Neural cell (in vitro differentiated cells): Measurements from ENCODE around the gene CDH6. TPM values are rescaled to one million over a fixed set of nuclear protein-coding genes. Genes with fewer than 3 reads are reported as not detected.

ENCODE experiments used
- H2AFZ ChIP-seq: fragments of 200-600, 300-800 bp; sonication (generic), shearing (Covaris generic); 2 replicates; pipeline ENCODE4 v1.6.0; 2014; ENCODE audit warnings: low read depth, mild to moderate bottlenecking, antibody characterized with exemption, low read length, moderate library complexity
- H3F3A ChIP-seq: fragments of 200-600 bp; shearing (Covaris generic); 2 replicates; pipeline ENCODE4 v1.6.1; 2016; ENCODE audit warnings: mild to moderate bottlenecking, moderate library complexity, mixed read lengths, antibody characterized with exemption, low read length; ENCODE audit not compliant: insufficient read depth, poor library complexity, severe bottlenecking
- H3K27ac ChIP-seq: fragments of 200-600, 300-800 bp; sonication (generic), shearing (Covaris generic); 2 replicates; pipeline ENCODE4 v1.5.1; 2014; ENCODE audit warnings: mild to moderate bottlenecking, low read length, moderate library complexity
- H3K27me3 ChIP-seq: fragments of 300-800, 200-600 bp; sonication (generic), shearing (Covaris generic); 2 replicates; pipeline ENCODE4 v1.6.0; 2014; ENCODE audit warnings: mild to moderate bottlenecking, low read depth, low read length, moderate library complexity; ENCODE audit not compliant: insufficient read depth
- H3K36me3 ChIP-seq: fragments of 300-800, 200-600 bp; sonication (generic), shearing (Covaris generic); 2 replicates; pipeline ENCODE4 v1.5.1; 2014; ENCODE audit warnings: mild to moderate bottlenecking, antibody characterized with exemption, low read length, moderate library complexity; ENCODE audit not compliant: insufficient read depth
- H3K4me2 ChIP-seq: fragments of 300-800, 200-600 bp; sonication (generic), shearing (Covaris generic); 2 replicates; pipeline ENCODE4 v1.6.0; 2014; ENCODE audit warnings: mild to moderate bottlenecking, low read length
- H3K4me3 ChIP-seq: fragments of 300-800, 200-600 bp; sonication (generic), shearing (Covaris generic); 2 replicates; pipeline ENCODE4 v1.5.1; 2014; ENCODE audit warnings: mild to moderate bottlenecking, low read length, moderate library complexity
- H3K79me2 ChIP-seq: fragments of 200-600 bp; shearing (Covaris generic); replicated peaks from 2 replicates; pipeline ENCODE4 v1.6.0; 2014; ENCODE audit warnings: mild to moderate bottlenecking, low read length, moderate library complexity; ENCODE audit not compliant: insufficient read depth
- H3K9ac ChIP-seq: fragments of 300-800, 200-600 bp; sonication (generic), shearing (Covaris generic); 2 replicates; pipeline ENCODE4 v1.6.1; 2016; ENCODE audit warnings: mild to moderate bottlenecking, low read length, mixed read lengths
- H3K9me2 ChIP-seq: fragments of 200-600 bp; shearing (Covaris generic); 2 replicates; pipeline ENCODE4 v1.6.1; 2016; ENCODE audit warnings: mild to moderate bottlenecking, low read length, mixed read lengths; ENCODE audit not compliant: insufficient read depth
- H3K9me3 ChIP-seq: fragments of 200-600, 300-800 bp; sonication (generic), shearing (Covaris generic); 2 replicates; pipeline ENCODE4 v1.6.1; 2016; ENCODE audit warnings: mild to moderate bottlenecking, mixed run types, low read length, moderate library complexity, mixed read lengths
- H4K20me1 ChIP-seq: fragments of 200-600 bp; shearing (Covaris generic); 2 replicates; pipeline ENCODE4 v1.6.1; 2016; ENCODE audit warnings: mild to moderate bottlenecking, mixed run types; ENCODE audit not compliant: insufficient read depth
- EP300 ChIP-seq: fragments of 450-650 bp; conservative IDR thresholded peaks from 2 replicates; pipeline ENCODE4 v1.6.1; 2014; ENCODE audit warnings: antibody characterized with exemption, mild to moderate bottlenecking, moderate library complexity; ENCODE audit not compliant: poor library complexity, severe bottlenecking
- EZH2 ChIP-seq: fragments of 200-600, 300-800 bp; shearing (Covaris generic), sonication (generic); IDR thresholded peaks from 2 replicates; pipeline ENCODE4 v1.6.1; 2014; ENCODE audit warnings: antibody characterized with exemption, low read length, borderline replicate concordance, mild to moderate bottlenecking; ENCODE audit not compliant: insufficient read depth, poor library complexity, severe bottlenecking
- MXI1 ChIP-seq: fragments of 450-650 bp; conservative IDR thresholded peaks from 2 replicates; pipeline ENCODE4 v1.6.1; 2014; ENCODE audit warnings: antibody characterized with exemption, mild to moderate bottlenecking; ENCODE audit not compliant: poor library complexity, severe bottlenecking
- POLR2AphosphoS5 ChIP-seq: IDR thresholded peaks from 2 replicates; pipeline ENCODE4 v1.6.1; 2012
- RAD21 ChIP-seq: fragments of 450-650 bp; conservative IDR thresholded peaks from 2 replicates; pipeline ENCODE4 v1.6.1; 2014; ENCODE audit warnings: antibody characterized with exemption, mild to moderate bottlenecking, moderate library complexity
- SMC3 ChIP-seq: fragments of 450-650 bp; conservative IDR thresholded peaks from 2 replicates; pipeline ENCODE4 v1.6.1; 2014; ENCODE audit warnings: antibody characterized with exemption, mild to moderate bottlenecking, moderate library complexity; ENCODE audit not compliant: poor library complexity
- polyA plus RNA-seq: library from polyadenylated mRNA; depleted of rRNA; stranded (reverse); fragments of >200 nt; gene quantifications from 2 replicates; pipeline ENCODE4 v1.2.3, GENCODE V29; 2014
- TF ChIP-seq, protein P1 (sequence below): fragments of 450-650 bp; IDR thresholded peaks from 2 replicates; pipeline ENCODE4 v1.5.1; 2014; ENCODE audit warnings: antibody characterized with exemption, mild to moderate bottlenecking, moderate library complexity; ENCODE audit not compliant: poor library complexity, severe bottlenecking
- TF ChIP-seq, protein P2 (sequence below): IDR thresholded peaks from 2 replicates; pipeline ENCODE4 v1.6.1; 2012; ENCODE audit warnings: borderline replicate concordance

Gene CDH6
- polyA plus RNA-seq, 1 donor from 2014 or later, result 2.1 TPM

DNA sequence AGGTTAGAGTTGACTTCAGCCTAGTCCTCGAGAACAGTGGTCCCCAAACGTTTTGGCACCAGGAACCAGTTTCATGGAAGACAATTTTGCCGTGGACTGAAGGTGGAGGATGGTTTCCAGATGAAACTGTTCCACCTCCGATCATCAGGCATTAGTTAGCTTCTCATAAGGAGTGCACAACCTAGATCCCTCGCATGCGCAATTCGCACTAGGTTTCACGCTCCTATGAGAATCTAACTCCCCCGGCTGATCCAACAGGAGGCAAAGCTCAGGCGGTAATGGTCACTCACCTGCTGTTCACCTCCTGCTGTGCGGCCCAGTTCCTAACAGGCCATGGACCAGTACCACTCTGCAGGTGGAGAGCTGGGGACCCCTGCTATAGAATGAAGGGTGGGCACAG lies 163.6 kb downstream of the CDH6 start:
- H3K9ac ChIP-seq, result no peak overlapping the region
- no peak for TF ChIP-seq POLR2AphosphoS5
- TF ChIP-seq, protein P1, sequence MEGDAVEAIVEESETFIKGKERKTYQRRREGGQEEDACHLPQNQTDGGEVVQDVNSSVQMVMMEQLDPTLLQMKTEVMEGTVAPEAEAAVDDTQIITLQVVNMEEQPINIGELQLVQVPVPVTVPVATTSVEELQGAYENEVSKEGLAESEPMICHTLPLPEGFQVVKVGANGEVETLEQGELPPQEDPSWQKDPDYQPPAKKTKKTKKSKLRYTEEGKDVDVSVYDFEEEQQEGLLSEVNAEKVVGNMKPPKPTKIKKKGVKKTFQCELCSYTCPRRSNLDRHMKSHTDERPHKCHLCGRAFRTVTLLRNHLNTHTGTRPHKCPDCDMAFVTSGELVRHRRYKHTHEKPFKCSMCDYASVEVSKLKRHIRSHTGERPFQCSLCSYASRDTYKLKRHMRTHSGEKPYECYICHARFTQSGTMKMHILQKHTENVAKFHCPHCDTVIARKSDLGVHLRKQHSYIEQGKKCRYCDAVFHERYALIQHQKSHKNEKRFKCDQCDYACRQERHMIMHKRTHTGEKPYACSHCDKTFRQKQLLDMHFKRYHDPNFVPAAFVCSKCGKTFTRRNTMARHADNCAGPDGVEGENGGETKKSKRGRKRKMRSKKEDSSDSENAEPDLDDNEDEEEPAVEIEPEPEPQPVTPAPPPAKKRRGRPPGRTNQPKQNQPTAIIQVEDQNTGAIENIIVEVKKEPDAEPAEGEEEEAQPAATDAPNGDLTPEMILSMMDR, result no peak
- H3K36me3 ChIP-seq, result no peaks in the 10 kb centered on the region
- no peaks in the 10 kb centered on the region for H4K20me1 ChIP-seq
- no peaks in the 10 kb centered on the region for H3F3A ChIP-seq
- no peaks in the 10 kb centered on the region for H3K79me2 ChIP-seq
- no peak overlapping the region for H2AFZ ChIP-seq
- no peaks in the 10 kb centered on the region for H3K9me2 ChIP-seq
- no peak overlapping the region for H3K4me2 ChIP-seq
- no peak overlapping the region for H3K4me3 ChIP-seq
- H3K27ac ChIP-seq, result no peak overlapping the region
- no peaks in the 10 kb centered on the region for H3K9me3 ChIP-seq
- no peaks in the 10 kb centered on the region for H3K27me3 ChIP-seq

DNA sequence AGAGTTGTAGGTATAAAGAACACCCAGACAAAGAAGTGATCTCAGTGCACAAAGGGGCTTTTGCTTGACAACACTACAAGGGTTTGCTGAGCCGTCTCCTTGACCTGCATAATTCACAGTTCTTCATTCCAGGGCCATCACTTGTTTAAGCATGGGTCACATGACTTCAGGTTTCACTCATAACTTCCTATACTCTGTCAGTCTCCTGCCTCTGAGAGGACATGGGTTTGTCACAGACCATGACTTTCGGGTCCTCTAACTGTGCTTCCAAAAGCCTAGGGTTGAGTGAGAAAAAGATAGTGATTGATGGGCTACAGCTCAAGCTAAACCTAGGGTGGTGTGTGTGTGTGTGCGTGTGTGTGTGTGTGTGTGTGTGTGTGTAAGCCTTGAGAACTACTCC lies 166.4 kb downstream of the CDH6 start:
- Histone ChIP-seq H3K4me2 (no peak overlapping the region), H3K79me2 (no peaks in the 10 kb centered on the region)

More for the DNA sequence above, 166.4 kb downstream of the CDH6 start:
- Histone ChIP-seq H3K4me3 (no peak overlapping the region), H3K9me3 (no peaks in the 10 kb centered on the region), H3K9me2 (no peaks in the 10 kb centered on the region), H2AFZ (no peak overlapping the region), H3K27ac (no peak overlapping the region), H3K27me3 (no peaks in the 10 kb centered on the region), H3K9ac (no peak overlapping the region), H4K20me1 (no peaks in the 10 kb centered on the region), H3F3A (no peaks in the 10 kb centered on the region), H3K36me3 (no peaks in the 10 kb centered on the region)
- no peak for TF ChIP-seq RAD21
- TF ChIP-seq EP300, result no peak
- TF ChIP-seq, protein P1, result no peak
- no peak for TF ChIP-seq SMC3
- TF ChIP-seq EZH2, result no peak
- TF ChIP-seq, protein P2, sequence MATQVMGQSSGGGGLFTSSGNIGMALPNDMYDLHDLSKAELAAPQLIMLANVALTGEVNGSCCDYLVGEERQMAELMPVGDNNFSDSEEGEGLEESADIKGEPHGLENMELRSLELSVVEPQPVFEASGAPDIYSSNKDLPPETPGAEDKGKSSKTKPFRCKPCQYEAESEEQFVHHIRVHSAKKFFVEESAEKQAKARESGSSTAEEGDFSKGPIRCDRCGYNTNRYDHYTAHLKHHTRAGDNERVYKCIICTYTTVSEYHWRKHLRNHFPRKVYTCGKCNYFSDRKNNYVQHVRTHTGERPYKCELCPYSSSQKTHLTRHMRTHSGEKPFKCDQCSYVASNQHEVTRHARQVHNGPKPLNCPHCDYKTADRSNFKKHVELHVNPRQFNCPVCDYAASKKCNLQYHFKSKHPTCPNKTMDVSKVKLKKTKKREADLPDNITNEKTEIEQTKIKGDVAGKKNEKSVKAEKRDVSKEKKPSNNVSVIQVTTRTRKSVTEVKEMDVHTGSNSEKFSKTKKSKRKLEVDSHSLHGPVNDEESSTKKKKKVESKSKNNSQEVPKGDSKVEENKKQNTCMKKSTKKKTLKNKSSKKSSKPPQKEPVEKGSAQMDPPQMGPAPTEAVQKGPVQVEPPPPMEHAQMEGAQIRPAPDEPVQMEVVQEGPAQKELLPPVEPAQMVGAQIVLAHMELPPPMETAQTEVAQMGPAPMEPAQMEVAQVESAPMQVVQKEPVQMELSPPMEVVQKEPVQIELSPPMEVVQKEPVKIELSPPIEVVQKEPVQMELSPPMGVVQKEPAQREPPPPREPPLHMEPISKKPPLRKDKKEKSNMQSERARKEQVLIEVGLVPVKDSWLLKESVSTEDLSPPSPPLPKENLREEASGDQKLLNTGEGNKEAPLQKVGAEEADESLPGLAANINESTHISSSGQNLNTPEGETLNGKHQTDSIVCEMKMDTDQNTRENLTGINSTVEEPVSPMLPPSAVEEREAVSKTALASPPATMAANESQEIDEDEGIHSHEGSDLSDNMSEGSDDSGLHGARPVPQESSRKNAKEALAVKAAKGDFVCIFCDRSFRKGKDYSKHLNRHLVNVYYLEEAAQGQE, result no peak
- no peak for TF ChIP-seq POLR2AphosphoS5
- no peak for TF ChIP-seq MXI1
